Putamen (tissue), 1 donor: ENCODE results near the gene BLOC1S2.
"Not testable (repeated sequence)": the region's sequence is repeated elsewhere in the genome, so short reads cannot be mapped to it uniquely, and the experiment has no call there.

Source experiments
- DNase-seq: peaks from one replicate; pipeline ENCODE4 v3.0.0-alpha.2; 2016; ENCODE audit warnings: low spot score

BLOC1S2 gene

GRCh38 chr10:100286051-100287033 is at the start of gene BLOC1S2:
TSS of gene BLOC1S2 (minus strand) at chr10:100286680. CDS start at chr10:100286659, 21 bp downstream.
- peak; percentile 87 for DNase-seq

- DNase-seq, result no peak
Measured at GRCh38 chr10:100334762-100335161, 48.3 kb upstream of the BLOC1S2 start.

- DNase-seq, result no peak
Measured at GRCh38 chr10:100333661-100334440, 47.4 kb upstream of the BLOC1S2 start.

GRCh38 chr10:100333106-100333505 is 46.6 kb upstream of the BLOC1S2 start:
- no peak for DNase-seq

- DNase-seq, result no peak
Measured at GRCh38 chr10:100330079-100330478, 43.6 kb upstream of the BLOC1S2 start, which contains the start of gene PKD2L1. TSS of gene PKD2L1 (minus strand) at chr10:100330228. CDS start at chr10:100330103, 125 bp downstream.

- no peak for DNase-seq
Measured at GRCh38 chr10:100328198-100328597, 41.7 kb upstream of the BLOC1S2 start.

GRCh38 chr10:100327718-100328009 is 41.2 kb upstream of the BLOC1S2 start:
- DNase-seq, result no peak

- no peak for DNase-seq
Measured at GRCh38 chr10:100327007-100327717, 40.7 kb upstream of the BLOC1S2 start.

GRCh38 chr10:100325158-100325557 is 38.7 kb upstream of the BLOC1S2 start:
- no peak for DNase-seq

GRCh38 chr10:100319707-100320402 is 33.4 kb upstream of the BLOC1S2 start:
- peak; percentile 71 for DNase-seq

GRCh38 chr10:100318207-100318606 is 31.7 kb upstream of the BLOC1S2 start:
- DNase-seq, result no peak

- DNase-seq, result no peak
Measured at GRCh38 chr10:100315615-100316014, 29.1 kb upstream of the BLOC1S2 start.

GRCh38 chr10:100311298-100311697 is 24.8 kb upstream of the BLOC1S2 start:
- DNase-seq, result no peak

- no peak for DNase-seq
Measured at GRCh38 chr10:100307684-100308083, 21.2 kb upstream of the BLOC1S2 start.

- no peak for DNase-seq
Measured at GRCh38 chr10:100306861-100307260, 20.4 kb upstream of the BLOC1S2 start.

GRCh38 chr10:100304414-100304813 is 17.9 kb upstream of the BLOC1S2 start:
- DNase-seq, result no peak

GRCh38 chr10:100303724-100304319 is 17.3 kb upstream of the BLOC1S2 start:
- DNase-seq, result no peak

- not testable (repeated sequence) for DNase-seq
Measured at GRCh38 chr10:100301123-100301522, 14.6 kb upstream of the BLOC1S2 start.

- DNase-seq, result no peak
Measured at GRCh38 chr10:100297242-100297641, 10.8 kb upstream of the BLOC1S2 start.

GRCh38 chr10:100293066-100293465 is 6.6 kb upstream of the BLOC1S2 start:
- DNase-seq, result no peak

- not testable (repeated sequence) for DNase-seq
Measured at GRCh38 chr10:100292300-100292699, 5.8 kb upstream of the BLOC1S2 start.
